Stomach (tissue), 9 donors: ENCODE measurements around the gene GJD2. TPM values are rescaled to one million over a fixed set of nuclear protein-coding genes. Genes with fewer than 3 reads are reported as not detected.
A peak's percentile ranks its signal among the peaks of the same experiment; 100 is the strongest.

Source experiments
- DNase-seq, 2 donors: peaks; one replicate each; pipeline versions ENCODE4 v3.0.0 to v3.0.0-alpha.2; 2013 to 2019
- H3K27ac ChIP-seq, 5 donors: fragments of 200-600 bp in 4 of 5; sonication (generic) in 4 of 5; one replicate each; pipeline ENCODE4 v1.5.1; 2013 to 2019; ENCODE audit warnings: mild to moderate bottlenecking in 1 of 5, moderate library complexity in 1 of 5
- H3K27me3 ChIP-seq, 3 donors: fragments of 200-600 bp; sonication (generic); one replicate each; pipeline ENCODE4 v1.5.1; 2017 to 2019; ENCODE audit warnings: mixed run types in 1 of 3
- H3K36me3 ChIP-seq, 4 donors: fragments of 200-600 bp; sonication (generic); 1 replicate in 3 of 4; 2 replicates in 1 of 4; pipeline ENCODE4 v1.5.1; 2016 to 2019
- H3K4me1 ChIP-seq, 4 donors: fragments of 200-600 bp; sonication (generic); one replicate each; pipeline ENCODE4 v1.5.1; 2016 to 2019
- H3K4me3 ChIP-seq, 4 donors: fragments of 200-600 bp; sonication (generic) in 3 of 4; one replicate each; pipeline ENCODE4 v1.5.1; 2016 to 2019; ENCODE audit warnings: mild to moderate bottlenecking in 1 of 4
- H3K9me3 ChIP-seq, 4 donors: fragments of 200-600 bp; sonication (generic); one replicate each; pipeline ENCODE4 v1.5.1; 2016 to 2019
- EP300 ChIP-seq: sonication (generic); formaldehyde crosslinking; IDR thresholded peaks from one replicate; pipeline ENCODE4 v1.6.1; 2017; ENCODE audit warnings: antibody characterized with exemption
- POLR2A ChIP-seq, 4 donors: fragments of 450-650 bp; IDR thresholded peaks; one replicate each; pipeline ENCODE4 v1.6.1; 2016; ENCODE audit warnings: antibody characterized with exemption in 4 of 4, control low read depth in 2 of 4, mild to moderate bottlenecking in 1 of 4, moderate library complexity in 1 of 4
- POLR2AphosphoS5 ChIP-seq, 3 donors: sonication (generic); formaldehyde crosslinking; IDR thresholded peaks; one replicate each; pipeline ENCODE4 v1.6.1; 2016; ENCODE audit warnings: antibody characterized with exemption in 3 of 3
- WGBS, 5 donors: extraction: QIAGEN DNeasy Blood & Tissue Kit in 3 of 5; methylation state at CpG; one replicate each; pipeline versions ENCODE4 v1.1.5 to v1.1.7; 2013 to 2018; 5-methylcytosine and 5-hydroxymethylcytosine counted together
- intact Hi-C: fragments of 100-400 bp; cut with DNase I; formaldehyde crosslinking; loops from one replicate; pipeline ENCODE4 v1.15.1; 2023; ENCODE audit warnings: low total_unique reads
- polyA plus RNA-seq, 3 donors: library from polyadenylated mRNA; stranded (reverse); fragments of 200-250 nt; gene quantifications; one replicate each; pipeline ENCODE4 v1.2.3, GENCODE V29; 2013
- total RNA-seq, 5 donors: library from RNA; depleted of rRNA; stranded (reverse); fragments of >200 nt; gene quantifications; one replicate each; pipeline versions ENCODE4 v1.1.0 to v1.2.3, GENCODE V29; 2014 to 2016
- TF ChIP-seq, protein P1 (sequence below), 7 experiments: fragments of 450-650 bp in 4 of 7; fragments of 200-600 bp in 3 of 7; sonication (generic) in 3 of 7; IDR thresholded peaks; one replicate each; pipeline ENCODE4 v1.5.1; 2016 to 2019; ENCODE audit warnings: antibody characterized with exemption in 7 of 7, control low read depth in 2 of 7, mild to moderate bottlenecking in 1 of 7
- donor health status: healthy with polysubstance abuse.
- donor health status: Bipolar disorder and iron deficiency.
- donor health status: healthy.

GJD2 gene
- total and polyA plus RNA-seq, 8 donors = 0.18 TPM; not detected in 7

DNA sequence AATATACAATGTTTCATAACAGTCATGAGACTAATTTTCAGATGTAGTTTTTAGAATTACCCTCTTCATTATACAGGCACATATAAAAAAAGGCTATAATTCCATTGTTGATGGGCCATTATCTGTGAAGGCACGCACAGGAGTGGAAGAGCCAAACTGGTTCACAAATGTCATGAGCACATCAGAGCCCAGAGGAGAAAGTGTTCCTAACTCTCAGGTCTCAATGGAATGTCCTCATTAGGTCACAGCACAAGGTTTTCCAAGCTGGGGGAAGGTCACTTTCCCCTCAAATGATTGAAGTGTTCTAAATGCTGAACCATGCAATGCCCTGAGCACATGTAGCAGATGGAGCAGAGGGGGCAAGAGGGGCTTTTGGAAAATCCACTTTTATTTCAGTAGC lies 41.2 kb downstream of the GJD2 start:
- TF ChIP-seq POLR2A (IDR thresholded peaks at IDR 0.05) (no peak), POLR2AphosphoS5 (IDR thresholded peaks at IDR 0.05) (no peak), EP300 (no peak)
- TF ChIP-seq, protein P1, sequence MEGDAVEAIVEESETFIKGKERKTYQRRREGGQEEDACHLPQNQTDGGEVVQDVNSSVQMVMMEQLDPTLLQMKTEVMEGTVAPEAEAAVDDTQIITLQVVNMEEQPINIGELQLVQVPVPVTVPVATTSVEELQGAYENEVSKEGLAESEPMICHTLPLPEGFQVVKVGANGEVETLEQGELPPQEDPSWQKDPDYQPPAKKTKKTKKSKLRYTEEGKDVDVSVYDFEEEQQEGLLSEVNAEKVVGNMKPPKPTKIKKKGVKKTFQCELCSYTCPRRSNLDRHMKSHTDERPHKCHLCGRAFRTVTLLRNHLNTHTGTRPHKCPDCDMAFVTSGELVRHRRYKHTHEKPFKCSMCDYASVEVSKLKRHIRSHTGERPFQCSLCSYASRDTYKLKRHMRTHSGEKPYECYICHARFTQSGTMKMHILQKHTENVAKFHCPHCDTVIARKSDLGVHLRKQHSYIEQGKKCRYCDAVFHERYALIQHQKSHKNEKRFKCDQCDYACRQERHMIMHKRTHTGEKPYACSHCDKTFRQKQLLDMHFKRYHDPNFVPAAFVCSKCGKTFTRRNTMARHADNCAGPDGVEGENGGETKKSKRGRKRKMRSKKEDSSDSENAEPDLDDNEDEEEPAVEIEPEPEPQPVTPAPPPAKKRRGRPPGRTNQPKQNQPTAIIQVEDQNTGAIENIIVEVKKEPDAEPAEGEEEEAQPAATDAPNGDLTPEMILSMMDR (IDR thresholded peaks at IDR 0.05) = no peak
- intact Hi-C loops = loop anchor here (10.0 kb wide), 1 partner anchor 211 kb away; no protein-coding TSS in a partner anchor
- no peaks in the 10 kb centered on the region for H3K9me3 ChIP-seq
- peaks cover 0 to 12% (median 0%) of the 10 kb centered on the region in 3 donors for H3K27me3 ChIP-seq
- no peak for DNase-seq
- H3K4me3 ChIP-seq = no peak overlapping the region
- H3K27ac ChIP-seq = no peak overlapping the region
- no peaks in the 10 kb centered on the region for H3K4me1 ChIP-seq
- WGBS, 5 donors = 78 to 87% (median 82%) methylated on average over 1 of the region's 1 CpG
- no peaks in the 10 kb centered on the region for H3K36me3 ChIP-seq

DNA sequence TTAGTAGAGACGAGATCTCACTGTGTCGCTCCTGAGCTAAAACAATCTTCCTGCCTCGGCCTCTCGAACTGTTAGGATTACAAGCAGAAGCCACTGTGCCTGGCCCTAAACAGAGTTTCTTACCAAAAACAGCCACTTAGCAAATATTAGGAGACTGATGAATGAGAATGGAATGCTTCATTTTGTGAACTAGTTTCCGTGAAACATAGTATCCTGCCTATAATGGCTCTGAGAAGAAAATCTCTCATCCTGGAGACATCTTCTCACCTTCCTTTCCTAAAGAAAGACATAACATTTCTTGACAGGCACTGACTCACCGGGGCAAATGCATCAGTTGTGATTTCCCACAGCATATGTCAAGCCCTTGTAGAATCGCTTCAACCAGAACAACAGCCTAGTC lies 44.9 kb downstream of the GJD2 start:
- H3K36me3 ChIP-seq = no peaks in the 10 kb centered on the region
- H3K27ac ChIP-seq = no peak overlapping the region
- intact Hi-C loops = loop anchor here (10.0 kb wide), 1 partner anchor 215 kb away; no protein-coding TSS in a partner anchor
- H3K4me3 ChIP-seq = no peak overlapping the region
- 53 to 76% (median 67%) methylated on average over 7 of the region's 7 CpGs for WGBS, 5 donors
- H3K27me3 ChIP-seq = peaks cover 0 to 16% (median 0%) of the 10 kb centered on the region in 3 donors
- TF ChIP-seq, protein P1 (IDR thresholded peaks at IDR 0.05) = no peak
- H3K4me1 ChIP-seq = no peaks in the 10 kb centered on the region
- H3K9me3 ChIP-seq = no peaks in the 10 kb centered on the region
- DNase-seq = no peak

DNA sequence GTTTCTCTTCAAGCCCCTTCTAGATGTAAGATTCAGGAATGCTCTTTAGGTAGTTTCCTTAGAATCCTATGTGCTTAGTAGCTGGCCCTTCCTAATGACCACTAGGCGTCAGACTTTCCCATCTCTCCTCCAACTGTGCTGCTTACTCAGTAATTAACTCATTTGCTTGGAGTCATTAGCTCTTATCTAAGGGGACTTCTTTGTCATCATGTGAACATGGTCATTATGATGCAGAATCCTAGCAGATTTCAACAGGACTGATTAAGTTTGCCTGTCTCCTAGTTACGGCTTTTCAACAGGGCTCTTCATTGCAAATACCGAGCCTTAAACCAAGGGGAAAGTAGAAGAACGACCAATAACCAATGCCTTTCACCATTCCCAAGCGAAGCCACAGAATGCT lies 46.4 kb downstream of the GJD2 start:
- no peaks in the 10 kb centered on the region for H3K4me1 ChIP-seq
- H3K4me3 ChIP-seq = no peak overlapping the region
- H3K27me3 ChIP-seq = peaks cover 0 to 16% (median 0%) of the 10 kb centered on the region in 3 donors
- no peak for TF ChIP-seq EP300
- TF ChIP-seq, protein P1 (IDR thresholded peaks at IDR 0.05) = peak in 4 of 7 experiments; percentile 33 to 55 (median 42)
- TF ChIP-seq POLR2A (IDR thresholded peaks at IDR 0.05) = no peak
- H3K36me3 ChIP-seq = no peaks in the 10 kb centered on the region
- peak in 1 of 2 donors; percentile 71 for DNase-seq
- 51 to 57% (median 53%) methylated on average over 5 of the region's 5 CpGs for WGBS, 5 donors
- H3K9me3 ChIP-seq = no peaks in the 10 kb centered on the region
- H3K27ac ChIP-seq = no peak overlapping the region
- intact Hi-C loops = no loop called here

DNA sequence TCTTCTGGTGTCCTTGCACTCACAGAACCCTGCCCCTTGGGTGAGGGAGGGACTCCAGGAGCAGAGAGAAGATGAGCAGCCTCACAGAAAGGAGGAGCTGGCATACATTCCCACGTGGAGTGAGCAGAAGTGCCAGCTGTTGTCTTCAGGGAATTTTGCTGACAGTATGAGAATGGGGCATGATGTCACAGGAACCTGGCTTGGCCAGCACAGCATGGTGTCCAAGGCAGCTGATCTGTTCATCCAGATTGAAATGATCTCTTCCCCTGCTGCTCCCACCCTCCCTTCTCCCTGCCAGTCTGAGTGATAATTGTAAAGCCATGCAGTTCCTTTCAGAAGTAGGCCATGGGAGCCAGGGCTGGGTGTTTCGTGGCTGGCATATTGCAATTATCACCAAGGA lies 53.3 kb downstream of the GJD2 start:
- WGBS, 5 donors = 27 to 52% (median 40%) methylated on average over 2 of the region's 2 CpGs
- Histone ChIP-seq H3K27ac (no peak overlapping the region), H3K36me3 (no peaks in the 10 kb centered on the region)

More for the DNA sequence above, 53.3 kb downstream of the GJD2 start:
- DNase-seq = peak in 1 of 2 donors; percentile 13
- H3K9me3 ChIP-seq = no peaks in the 10 kb centered on the region
- no peak overlapping the region for H3K4me3 ChIP-seq
- H3K4me1 ChIP-seq = no peaks in the 10 kb centered on the region
- intact Hi-C loops = no loop called here
- TF ChIP-seq POLR2AphosphoS5 (IDR thresholded peaks at IDR 0.05) (no peak), EP300 (no peak), POLR2A (IDR thresholded peaks at IDR 0.05) (no peak)
- TF ChIP-seq, protein P1 (IDR thresholded peaks at IDR 0.05) = no peak
- no peaks in the 10 kb centered on the region for H3K27me3 ChIP-seq

Other genes with a start within 250 kb of the GJD2 start
- gene GOLGA8B, start 171.3 kb downstream of the GJD2 start, total RNA-seq = 100 to 1,000 TPM in 2 of 5 donors, 10 to 100 TPM in 3; 26.8 to 199 (median 96.0) TPM
- gene GOLGA8B, start 171.3 kb downstream of the GJD2 start, polyA plus RNA-seq = 10 to 100 TPM in 2 of 3 donors, 1 to 10 TPM in 1; 8.9 to 20.8 (median 13.3) TPM
- gene ACTC1, start 40.6 kb upstream of the GJD2 start, total RNA-seq = 1 to 10 TPM in 4 of 5 donors, not detected in 1; 1.8 to 9.5 (median 3.5) TPM
- 1 to 10 TPM; 3.7 to 8.5 (median 6.0) TPM for gene ACTC1, start 40.6 kb upstream of the GJD2 start, polyA plus RNA-seq
- 10 to 100 TPM in 3 of 5 donors, 1 to 10 TPM in 2; 5.8 to 54.5 (median 15.6) TPM for gene AQR, start 214.7 kb upstream of the GJD2 start, total RNA-seq
- gene AQR, start 214.7 kb upstream of the GJD2 start, polyA plus RNA-seq = 10 to 100 TPM in 1 of 3 donors, 1 to 10 TPM in 2; 4.5 to 12.9 (median 6.1) TPM
- 10 to 100 TPM in 3 of 5 donors, 1 to 10 TPM in 2; 5.3 to 50.9 (median 16.7) TPM for gene ZNF770, start 233.3 kb upstream of the GJD2 start, total RNA-seq
- 1 to 10 TPM; 7.0 to 9.2 (median 7.6) TPM for gene ZNF770, start 233.3 kb upstream of the GJD2 start, polyA plus RNA-seq